ENCODE data around the gene DSN1. TPM values are rescaled to one million over a fixed set of nuclear protein-coding genes. Genes with fewer than 3 reads are reported as not detected.

DSN1 gene
- 8.3 TPM for total RNA-seq

DNA sequence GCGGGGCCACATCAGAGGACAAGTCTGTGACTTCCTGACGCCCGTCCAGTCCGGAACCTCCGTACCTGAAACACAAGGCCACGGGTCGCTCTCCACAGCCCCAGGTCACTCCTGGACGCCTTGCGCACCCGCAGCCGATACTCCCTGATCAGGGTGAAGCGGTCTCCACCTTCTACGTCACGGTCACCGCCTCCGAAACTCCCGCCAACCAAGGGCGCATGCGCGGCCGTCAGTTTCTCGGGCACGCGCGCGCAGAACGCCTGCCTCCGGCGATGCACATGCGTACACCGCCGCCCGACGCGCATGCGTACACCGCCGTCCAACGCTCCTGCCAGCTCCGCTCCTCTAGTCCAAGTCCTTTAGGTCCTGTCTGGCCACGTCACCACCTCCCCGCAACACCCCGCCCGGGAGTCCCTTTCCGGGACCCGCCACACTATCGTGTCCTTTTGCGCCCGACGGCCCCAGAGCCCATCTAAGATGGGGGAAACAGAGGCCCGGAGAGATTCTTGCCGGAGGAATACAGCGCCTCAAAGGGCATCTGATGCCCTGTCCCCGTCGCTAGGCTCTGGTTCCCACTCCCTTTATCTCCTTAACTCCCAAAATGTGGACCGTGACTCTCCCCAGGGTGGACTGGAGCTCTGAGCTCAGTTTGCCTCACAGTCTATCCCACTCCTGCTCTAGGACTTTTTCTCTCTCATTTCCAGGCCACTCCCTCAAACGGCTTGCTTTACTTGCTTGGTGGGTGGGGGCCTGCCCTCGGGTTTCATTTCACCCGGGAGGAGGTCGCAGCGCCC is at the start of gene DSN1:
Gene DSN1, minus strand, starts transcription at position 167 of the 794 bp plus-strand sequence. CDS start 2,305 bp downstream, outside the sequence.

DNA sequence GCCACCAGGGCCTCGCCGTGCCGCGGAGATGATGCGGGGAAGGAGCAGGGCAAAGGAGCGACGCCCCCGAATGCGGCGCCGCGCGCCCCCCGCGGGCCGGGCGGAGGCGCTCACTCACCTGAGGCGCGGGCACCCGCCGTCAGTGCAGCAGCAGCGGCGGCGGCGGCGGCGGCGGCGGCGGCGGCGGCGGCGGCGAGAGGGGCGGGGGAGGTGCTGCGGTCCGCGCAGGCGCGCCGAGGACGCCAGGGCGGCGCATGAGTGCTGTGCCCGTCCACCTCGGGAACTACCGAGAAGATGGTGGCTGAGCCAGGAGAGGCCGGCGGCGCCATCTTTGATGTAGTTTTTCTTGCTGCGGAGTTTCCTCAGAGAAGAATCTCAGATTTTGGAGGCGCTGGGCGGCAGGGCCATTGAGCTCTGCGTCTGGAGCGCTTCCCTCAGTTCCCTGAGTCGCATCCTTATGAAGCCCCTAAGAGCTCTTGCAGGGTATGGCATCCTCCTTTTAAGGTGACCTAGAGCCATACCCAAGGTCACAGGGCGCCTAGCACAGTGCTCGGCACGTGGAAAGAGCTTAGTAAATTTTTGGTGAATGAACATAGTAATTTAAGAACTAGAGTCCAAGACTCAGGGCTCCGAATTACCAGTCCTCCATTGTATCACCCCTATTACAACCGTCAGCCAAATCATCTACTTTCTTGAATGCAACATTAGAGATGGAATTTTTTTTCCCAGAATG is 27.5 kb downstream of the DSN1 start, which contains the start of gene NDRG3:
Gene NDRG3, minus strand, starts transcription at position 164 of the 733 bp plus-strand sequence. CDS start 24,355 bp downstream, outside the sequence.

Other genes with a start within 250 kb of the DSN1 start
- 0.23 TPM for gene MYL9, start 232.2 kb downstream of the DSN1 start, total RNA-seq
- 9.7 TPM for gene TGIF2, start 200.2 kb downstream of the DSN1 start, total RNA-seq
- gene RAB5IF, start 168.0 kb downstream of the DSN1 start, total RNA-seq, result 41.3 TPM
- gene SLA2, start 127.6 kb downstream of the DSN1 start, total RNA-seq, result not detected
- 77.5 TPM for gene NDRG3, start 27.7 kb downstream of the DSN1 start, total RNA-seq
- 1.2 TPM for gene TLDC2, start 102.4 kb upstream of the DSN1 start, total RNA-seq
- gene SAMHD1, start 177.9 kb upstream of the DSN1 start, total RNA-seq, result 67.1 TPM